H1 (cell line): Measurements from ENCODE around the gene SPDYE6. TPM values are rescaled to one million over a fixed set of nuclear protein-coding genes. Genes with fewer than 3 reads are reported as not detected.
A peak's percentile ranks its signal among the peaks of the same experiment; 100 is the strongest.

ENCODE experiments used
- CTCF ChIA-PET: fragments of 300-600 bp; sonication (Branson Sonifier 250); formaldehyde crosslinking; loops from one replicate; lab custom pipeline; 2021; ENCODE audit not compliant: partially characterized antibody; lab: Charles Lee
- POLR2A ChIA-PET: fragments of 300-600 bp; sonication (Branson Sonifier 250); formaldehyde crosslinking; loops from one replicate; lab custom pipeline; 2021; ENCODE audit warnings: inconsistent platforms; ENCODE audit not compliant: partially characterized antibody; lab: Charles Lee
- DNase-seq, 2 experiments: peaks; one replicate each; pipeline versions ENCODE4 v3.0.0 to v3.0.0-alpha.2; 2010 to 2022; ENCODE audit warnings: low spot score in 2 of 2, low read depth in 1 of 2, mixed read lengths in 1 of 2
- FAIRE-seq: peaks from 2 replicates; lab custom pipeline; 2011; peaks lifted over from hg19 to GRCh38; lab: Jason Lieb, UNC
- H2AFZ ChIP-seq: 2 replicates; pipeline ENCODE4 v1.8.1; 2012; ENCODE audit warnings: low read length, inconsistent platforms
- H2AK5ac ChIP-seq: 2 replicates; pipeline ENCODE4 v1.6.1; 2013; ENCODE audit warnings: low read depth, low read length
- H2BK120ac ChIP-seq: replicated peaks from 2 replicates; pipeline ENCODE3; 2013; ENCODE audit warnings: low read depth, low read length, inconsistent platforms
- H2BK12ac ChIP-seq: 2 replicates; pipeline ENCODE4 v1.6.1; 2013; ENCODE audit warnings: low read depth, low read length
- H2BK15ac ChIP-seq: 2 replicates; pipeline ENCODE4 v1.6.1; 2013; ENCODE audit warnings: low read length
- H2BK20ac ChIP-seq: 2 replicates; pipeline ENCODE4 v1.6.1; 2013; ENCODE audit warnings: low read length
- H2BK5ac ChIP-seq: 2 replicates; pipeline ENCODE4 v1.6.1; 2013; ENCODE audit warnings: low read depth, low read length
- H3K14ac ChIP-seq: 2 replicates; pipeline ENCODE4 v1.6.1; 2013; ENCODE audit warnings: inconsistent platforms; ENCODE audit not compliant: insufficient read length
- H3K18ac ChIP-seq: 2 replicates; pipeline ENCODE4 v1.6.1; 2013; ENCODE audit warnings: low read length; ENCODE audit errors: extremely low read depth
- H3K23ac ChIP-seq: 2 replicates; pipeline ENCODE4 v1.6.1; 2013; ENCODE audit warnings: inconsistent platforms; ENCODE audit not compliant: insufficient read length
- H3K23me2 ChIP-seq: 2 replicates; pipeline ENCODE4 v1.6.1; 2013; ENCODE audit warnings: low read depth, low read length
- H3K27ac ChIP-seq: 2 replicates; pipeline ENCODE4 v1.6.1; 2011; ENCODE audit warnings: low read depth, low read length, inconsistent platforms
- H3K27me3 ChIP-seq, 4 experiments: replicated peaks in 1 of 4; 1 replicate in 1 of 4; 2 replicates in 3 of 4; pipeline versions ENCODE4 v1.6.1 to v1.8.1; 2011 to 2013; ENCODE audit warnings: low read length in 3 of 4, mild to moderate bottlenecking in 3 of 4, inconsistent platforms in 2 of 4, mixed read lengths in 2 of 4, moderate library complexity in 1 of 4; ENCODE audit not compliant: control insufficient read depth in 3 of 4, insufficient read depth in 3 of 4; ENCODE audit errors: extremely low read depth in 1 of 4
- H3K36me3 ChIP-seq, 4 experiments: 2 replicates each; pipeline versions ENCODE4 v1.6.1 to v1.8.1; 2011 to 2013; ENCODE audit warnings: mild to moderate bottlenecking in 4 of 4, low read length in 3 of 4, moderate library complexity in 2 of 4, control low read depth in 1 of 4, inconsistent platforms in 1 of 4; ENCODE audit not compliant: insufficient read depth in 4 of 4, control insufficient read depth in 2 of 4
- H3K4ac ChIP-seq: replicated peaks from 2 replicates; pipeline ENCODE3; 2013; ENCODE audit warnings: low read length, low read depth, mixed read lengths, inconsistent platforms; ENCODE audit not compliant: insufficient read length
- H3K4me1 ChIP-seq, 4 experiments: replicated peaks in 1 of 4; 1 replicate in 1 of 4; 2 replicates in 3 of 4; pipeline versions ENCODE4 v1.6.1 to v1.8.1; 2011 to 2013; ENCODE audit warnings: low read length in 3 of 4, inconsistent platforms in 2 of 4, mixed read lengths in 1 of 4; ENCODE audit not compliant: insufficient read depth in 4 of 4, control insufficient read depth in 3 of 4
- H3K4me2 ChIP-seq, 2 experiments: 2 replicates each; pipeline versions ENCODE4 v1.6.1 to v1.8.1; 2011 to 2013; ENCODE audit warnings: low read depth in 2 of 2, low read length in 2 of 2, control low read depth in 1 of 2, inconsistent platforms in 1 of 2, mild to moderate bottlenecking in 1 of 2; ENCODE audit not compliant: insufficient read depth in 1 of 2
- H3K4me3 ChIP-seq, 4 experiments: fragments of 200-600, 300-600 bp in 1 of 4; sonication (generic), shearing (Covaris generic), sonication (Bioruptor Twin) in 1 of 4; 2 replicates each; pipeline versions ENCODE4 v1.5.1 to v1.8.1; 2011 to 2016; ENCODE audit warnings: low read length in 4 of 4, low read depth in 3 of 4, control low read depth in 2 of 4, inconsistent platforms in 2 of 4, mild to moderate bottlenecking in 2 of 4, mixed read lengths in 1 of 4, moderate library complexity in 1 of 4; ENCODE audit not compliant: insufficient read depth in 2 of 4; ENCODE audit errors: extremely low read depth in 1 of 4
- H3K56ac ChIP-seq: replicated peaks from 2 replicates; pipeline ENCODE3; 2013; ENCODE audit warnings: low read depth, mild to moderate bottlenecking, mixed read lengths, low read length, inconsistent platforms; ENCODE audit not compliant: insufficient read length
- H3K79me1 ChIP-seq: 2 replicates; pipeline ENCODE4 v1.6.1; 2013; ENCODE audit warnings: low read depth, low read length, control low read depth
- H3K79me2 ChIP-seq, 2 experiments: 2 replicates each; pipeline versions ENCODE4 v1.6.1 to v1.8.1; 2012 to 2013; ENCODE audit warnings: low read length in 2 of 2, mild to moderate bottlenecking in 2 of 2, inconsistent platforms in 1 of 2; ENCODE audit not compliant: insufficient read depth in 2 of 2, control insufficient read depth in 1 of 2
- H3K9ac ChIP-seq, 4 experiments: replicated peaks in 1 of 4; 1 replicate in 1 of 4; 2 replicates in 3 of 4; pipeline versions ENCODE4 v1.6.1 to v1.8.1; 2011 to 2013; ENCODE audit warnings: low read depth in 3 of 4, low read length in 3 of 4, control low read depth in 2 of 4, mild to moderate bottlenecking in 2 of 4, moderate library complexity in 2 of 4, inconsistent platforms in 1 of 4; ENCODE audit errors: extremely low read depth in 1 of 4
- H3K9me3 ChIP-seq, 2 experiments: 2 replicates each; pipeline versions ENCODE4 v1.6.1 to v1.8.1; 2012 to 2013; ENCODE audit warnings: mild to moderate bottlenecking in 2 of 2, moderate library complexity in 2 of 2, control low read depth in 1 of 2, inconsistent platforms in 1 of 2, low read depth in 1 of 2, low read length in 1 of 2, mixed read lengths in 1 of 2; ENCODE audit not compliant: insufficient read depth in 2 of 2
- H4K20me1 ChIP-seq, 2 experiments: replicated peaks in 1 of 2; 2 replicates each; pipeline versions ENCODE3 to v1.8.1; 2011 to 2013; ENCODE audit warnings: inconsistent platforms in 2 of 2, low read length in 2 of 2, mild to moderate bottlenecking in 1 of 2; ENCODE audit not compliant: insufficient read depth in 2 of 2, control insufficient read depth in 1 of 2
- H4K5ac ChIP-seq: 2 replicates; pipeline ENCODE4 v1.6.1; 2013; ENCODE audit warnings: low read length, low read depth, mixed read lengths, inconsistent platforms; ENCODE audit not compliant: insufficient read length
- H4K8ac ChIP-seq: 2 replicates; pipeline ENCODE4 v1.8.0; 2013; ENCODE audit warnings: mild to moderate bottlenecking, moderate library complexity, low read length, inconsistent platforms; ENCODE audit not compliant: insufficient read depth; ENCODE audit errors: extremely low read depth
- H4K91ac ChIP-seq: replicated peaks from 2 replicates; pipeline ENCODE3; 2013; ENCODE audit warnings: low read length, mixed read lengths, inconsistent platforms; ENCODE audit not compliant: insufficient read length
- CREB1 ChIP-seq: IDR thresholded peaks from 2 replicates; pipeline ENCODE4 v1.6.1; 2012; ENCODE audit warnings: inconsistent platforms
- CTBP2 ChIP-seq: IDR thresholded peaks from 2 replicates; pipeline ENCODE4 v1.7.0; 2011; ENCODE audit warnings: borderline replicate concordance, mild to moderate bottlenecking, moderate library complexity, mixed read lengths, low read length; ENCODE audit not compliant: insufficient read depth, insufficient read length
- EGR1 ChIP-seq: IDR thresholded peaks from 2 replicates; pipeline ENCODE4 v1.6.1; 2011; ENCODE audit warnings: low read depth, low read length, borderline replicate concordance
- GABPA ChIP-seq: IDR thresholded peaks from 2 replicates; pipeline ENCODE4 v1.6.1; 2011; ENCODE audit warnings: mild to moderate bottlenecking, low read length, moderate library complexity, borderline replicate concordance; ENCODE audit not compliant: insufficient read depth
- GTF2F1 ChIP-seq: IDR thresholded peaks from 2 replicates; pipeline ENCODE4 v1.6.1; 2012; ENCODE audit warnings: low read depth, low read length, improper control_type of control experiment, borderline replicate concordance
- JUN ChIP-seq: IDR thresholded peaks from 2 replicates; pipeline ENCODE4 v1.6.1; 2011; ENCODE audit warnings: low read depth, mild to moderate bottlenecking, improper control_type of control experiment, low read length
- JUND ChIP-seq: IDR thresholded peaks from 2 replicates; pipeline ENCODE4 v1.6.1; 2011; ENCODE audit warnings: mild to moderate bottlenecking, improper control_type of control experiment, low read length
- KDM4A ChIP-seq: IDR thresholded peaks from one replicate; pipeline ENCODE4 v1.7.1; 2012; ENCODE audit warnings: low read depth, mild to moderate bottlenecking, moderate library complexity, low read length, inconsistent platforms; ENCODE audit not compliant: severe bottlenecking
- POLR2A ChIP-seq, 2 experiments: IDR thresholded peaks; 1 replicate in 1 of 2; 2 replicates in 1 of 2; pipeline ENCODE4 v1.6.1; 2011; ENCODE audit warnings: low read depth in 2 of 2, low read length in 2 of 2, mild to moderate bottlenecking in 2 of 2; ENCODE audit errors: control extremely low read depth in 1 of 2
- POLR2AphosphoS5 ChIP-seq: IDR thresholded peaks from 2 replicates; pipeline ENCODE4 v1.6.1; 2011; ENCODE audit warnings: low read depth, low read length
- RNF2 ChIP-seq: fragments of 200-900, 300-1000 bp; sonication (generic); IDR thresholded peaks from 2 replicates; pipeline ENCODE4 v1.7.1; 2016; ENCODE audit warnings: borderline replicate concordance, low read depth, mild to moderate bottlenecking, antibody characterized with exemption, low read length; ENCODE audit not compliant: poor library complexity, severe bottlenecking; ENCODE audit errors: missing control alignments
- SP1 ChIP-seq: IDR thresholded peaks from 2 replicates; pipeline ENCODE4 v1.6.1; 2011; ENCODE audit warnings: low read depth, low read length
- TAF7 ChIP-seq: optimal IDR thresholded peaks from 2 replicates; pipeline ENCODE3; 2011; ENCODE audit warnings: low read depth, mild to moderate bottlenecking, inconsistent platforms, low read length, moderate library complexity, borderline replicate concordance
- WGBS, 2 experiments: shearing (Covaris generic) in 1 of 2; methylation state at CpG; one replicate each; pipeline versions ENCODE4 v1.1.6 to v1.1.7; 2013 to 2015; ENCODE audit warnings: low lambda C conversion rate in 2 of 2, mixed read lengths in 2 of 2, inconsistent platforms in 1 of 2, low coverage in 1 of 2, missing lambda C conversion rate in 1 of 2; ENCODE audit not compliant: insufficient replicate concordance in 2 of 2, insufficient coverage in 1 of 2, insufficient read length in 1 of 2; ENCODE audit errors: extremely low coverage in 1 of 2, missing lambda C conversion rate in 1 of 2; 5-methylcytosine and 5-hydroxymethylcytosine counted together
- polyA plus RNA-seq, 7 experiments: library from polyadenylated mRNA; depleted of rRNA in 3 of 7; stranded (reverse) in 5 of 7; unstranded in 2 of 7; fragments of >200 nt in 5 of 7; fragments of 200-250 nt in 2 of 7; gene quantifications; 1 replicate in 5 of 7; 2 replicates in 1 of 7; 4 replicates in 1 of 7; pipeline versions ENCODE4 v1.2.1 to v1.2.3, GENCODE V29; 2011 to 2013; ENCODE audit warnings: missing spikeins in 2 of 7, mixed read lengths in 2 of 7
- total RNA-seq: library from RNA; stranded (reverse); fragmentation: NEBNext Ultra II Directional; extraction: Animal tissue kit (Norgen Biotek cat#: 25700); gene quantifications from 2 replicates; pipeline ENCODE4 v1.2.1, GENCODE V29; 2021

SPDYE6 gene
- total and polyA plus RNA-seq, 2 of the 8 experiments (the other 6 are each of a cell fraction or from before 2014, with no cell fraction given) = not detected

DNA sequence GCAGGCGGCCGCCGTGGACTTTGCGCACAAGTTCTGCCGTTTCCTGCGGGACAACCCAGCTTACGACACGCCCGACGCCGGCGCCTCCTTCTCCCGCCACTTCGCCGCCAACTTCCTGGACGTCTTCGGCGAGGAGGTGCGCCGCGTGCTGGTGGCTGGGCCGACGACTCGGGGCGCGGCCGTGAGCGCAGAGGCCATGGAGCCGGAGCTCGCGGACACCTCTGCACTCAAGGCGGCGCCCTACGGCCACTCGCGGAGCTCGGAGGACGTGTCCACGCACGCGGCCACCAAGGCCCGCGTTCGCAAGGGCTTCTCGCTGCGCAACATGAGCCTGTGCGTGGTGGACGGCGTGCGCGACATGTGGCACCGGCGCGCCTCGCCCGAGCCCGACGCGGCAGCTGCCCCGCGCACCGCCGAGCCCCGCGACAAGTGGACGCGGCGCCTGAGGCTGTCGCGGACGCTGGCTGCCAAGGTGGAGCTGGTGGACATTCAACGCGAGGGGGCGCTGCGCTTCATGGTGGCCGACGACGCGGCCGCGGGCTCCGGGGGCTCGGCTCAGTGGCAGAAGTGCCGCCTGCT, 55.5 kb downstream of the SPDYE6 start:
- peak overlapping the region; percentile 86 for H4K8ac ChIP-seq
- H2BK12ac ChIP-seq = peak overlapping the region; percentile 75; the same call in 1 of the 2 replicates
- H3K36me3 ChIP-seq = no peaks in the 10 kb centered on the region; a peak in 1 of 8 replicates
- H3K27ac ChIP-seq = no peak overlapping the region
- H3K4me2 ChIP-seq = peak overlapping the region; percentile 12 to 39; a peak in 3 of 4 replicates
- peak overlapping the region; percentile 24; the same call in 1 of the 2 replicates for H2BK5ac ChIP-seq
- ChIA-PET POLR2A (interaction anchor here (0.7 kb wide), 1 partner anchor 96 kb away, joined by 4 read pairs; no protein-coding TSS in a partner anchor), CTCF (interaction anchor here (0.8 to 12.9 kb wide), 14 partner anchors 8 to 698 kb away, joined by 3 to 134 read pairs (median 4); partner anchors contain the start of genes ALKBH4 and LRWD1)
- no peak overlapping the region for H4K91ac ChIP-seq
- H4K5ac ChIP-seq = no peak overlapping the region
- H2AK5ac ChIP-seq = no peak overlapping the region
- peaks cover 0 to 7% (median 3%) of the 10 kb centered on the region in 4 experiments; a peak in 4 of 7 replicates for H3K27me3 ChIP-seq
- no peak overlapping the region for H3K4ac ChIP-seq
- H3K23ac ChIP-seq = no peak overlapping the region
- no peak overlapping the region for H2BK20ac ChIP-seq
- no peak overlapping the region for H2BK120ac ChIP-seq
- peak overlapping the region in 1 of 4 experiments; percentile 25; a peak in 1 of 8 replicates for H3K4me3 ChIP-seq
- H3K18ac ChIP-seq = no peak overlapping the region
- no peak overlapping the region for H3K14ac ChIP-seq
- no peaks in the 10 kb centered on the region; a peak in 1 of 4 replicates for H3K9me3 ChIP-seq
- H2AFZ ChIP-seq = no peak overlapping the region
- H3K23me2 ChIP-seq = peaks cover 2% of the 10 kb centered on the region; the same call in 1 of the 2 replicates
- H3K79me2 ChIP-seq = no peaks in the 10 kb centered on the region
- WGBS, 2 experiments = 41% methylated on average over 45 of the region's 84 CpGs; no CpG with 5 or more reads in 1 of the 2 experiments
- H3K79me1 ChIP-seq = no peaks in the 10 kb centered on the region
- peaks cover 0 to 9% (median 2%) of the 10 kb centered on the region in 4 experiments; a peak in 3 of 7 replicates for H3K4me1 ChIP-seq
- H3K9ac ChIP-seq = no peak overlapping the region
- H4K20me1 ChIP-seq = peaks cover 2 to 9% of the 10 kb centered on the region in 2 experiments
- no peak overlapping the region for H2BK15ac ChIP-seq
- FAIRE-seq (no peak), DNase-seq (peak; percentile 38 to 94)
- H3K56ac ChIP-seq = no peak overlapping the region
- peak; percentile 76 for TF ChIP-seq CREB1
- no peak for TF ChIP-seq SP1
- peak; percentile 83 for TF ChIP-seq CTBP2
- no peak for TF ChIP-seq POLR2AphosphoS5
- TF ChIP-seq JUND = no peak
- no peak; the same call in 1 of the 2 replicates for TF ChIP-seq EGR1
- TF ChIP-seq GTF2F1 = no peak
- no peak for TF ChIP-seq JUN
- TF ChIP-seq GABPA = peak; percentile 86; the same call in 1 of the 2 replicates
- TF ChIP-seq RNF2 = no peak
- peak; percentile 45 for TF ChIP-seq KDM4A
- TF ChIP-seq POLR2A (IDR thresholded peaks at IDR 0.05; ENCODE audit: control extremely low read depth in 1 of 2, low read depth in 2 of 2, low read length in 2 of 2) = no peak
- TF ChIP-seq TAF7 = peak; percentile 46
